AG09319 (cell line): ENCODE measurements around the gene TRIM67.

Experiments
- DNase-seq: peaks from one replicate; pipeline ENCODE4 v3.0.0-alpha.2; 2010; ENCODE audit warnings: low read depth; ENCODE audit errors: extremely low read depth
- CTCF ChIP-seq: IDR thresholded peaks from 2 replicates; pipeline ENCODE4 v1.5.1; 2011; ENCODE audit warnings: low read depth, mild to moderate bottlenecking, inconsistent platforms, low read length, moderate library complexity

Gene TRIM67

GRCh38 chr1:231186356-231187115, 24.7 kb downstream of the TRIM67 start:
- no peak for DNase-seq
- TF ChIP-seq CTCF = no peak

GRCh38 chr1:231187571-231187970, 25.7 kb downstream of the TRIM67 start:
- TF ChIP-seq CTCF = no peak
- no peak for DNase-seq

- no peak for TF ChIP-seq CTCF
- DNase-seq = no peak
These were observed 26.2 kb downstream of the TRIM67 start for GRCh38 chr1:231188072-231188471.

GRCh38 chr1:231188768-231189167, 26.9 kb downstream of the TRIM67 start:
- no peak for DNase-seq
- no peak for TF ChIP-seq CTCF

- DNase-seq = no peak
- no peak for TF ChIP-seq CTCF
These were observed 27.9 kb downstream of the TRIM67 start for GRCh38 chr1:231189683-231190270.

GRCh38 chr1:231190456-231190855, 28.6 kb downstream of the TRIM67 start:
- no peak for DNase-seq
- no peak for TF ChIP-seq CTCF

- no peak for DNase-seq
- TF ChIP-seq CTCF = no peak
These were observed 30.8 kb downstream of the TRIM67 start for GRCh38 chr1:231192620-231193163.
